ENCODE results near the gene FAM83F.

Gene FAM83F

DNA sequence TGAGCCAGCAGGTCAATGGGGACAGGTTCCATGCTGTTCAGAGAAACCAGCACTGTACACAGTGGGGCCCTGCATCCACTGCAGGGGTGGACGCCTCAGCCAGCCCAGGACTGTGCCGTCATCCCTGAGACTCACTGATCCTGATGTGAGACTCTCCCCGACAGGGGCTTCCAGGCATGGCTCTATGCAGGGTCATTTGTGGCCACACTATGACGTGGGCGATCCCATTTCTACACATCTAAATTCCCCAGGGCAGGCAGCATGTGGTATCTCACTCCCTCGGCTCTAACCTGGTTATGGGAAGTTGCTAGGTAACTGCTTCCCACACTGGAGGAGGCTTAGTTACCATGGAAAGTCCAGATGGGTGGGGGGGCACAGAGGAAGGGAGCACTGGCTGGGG is 14.2 kb upstream of the FAM83F start:
- no peak overlapping the region for H3K4me3 ChIP-seq (ENCODE audit: low read depth, low read length)
- DNase-seq, result no peak
- H3K27ac ChIP-seq, result no peak overlapping the region
- no peaks in the 10 kb centered on the region for H3K27me3 ChIP-seq (ENCODE audit: insufficient read depth, low read depth, severe bottlenecking)
- TF ChIP-seq, protein P1, sequence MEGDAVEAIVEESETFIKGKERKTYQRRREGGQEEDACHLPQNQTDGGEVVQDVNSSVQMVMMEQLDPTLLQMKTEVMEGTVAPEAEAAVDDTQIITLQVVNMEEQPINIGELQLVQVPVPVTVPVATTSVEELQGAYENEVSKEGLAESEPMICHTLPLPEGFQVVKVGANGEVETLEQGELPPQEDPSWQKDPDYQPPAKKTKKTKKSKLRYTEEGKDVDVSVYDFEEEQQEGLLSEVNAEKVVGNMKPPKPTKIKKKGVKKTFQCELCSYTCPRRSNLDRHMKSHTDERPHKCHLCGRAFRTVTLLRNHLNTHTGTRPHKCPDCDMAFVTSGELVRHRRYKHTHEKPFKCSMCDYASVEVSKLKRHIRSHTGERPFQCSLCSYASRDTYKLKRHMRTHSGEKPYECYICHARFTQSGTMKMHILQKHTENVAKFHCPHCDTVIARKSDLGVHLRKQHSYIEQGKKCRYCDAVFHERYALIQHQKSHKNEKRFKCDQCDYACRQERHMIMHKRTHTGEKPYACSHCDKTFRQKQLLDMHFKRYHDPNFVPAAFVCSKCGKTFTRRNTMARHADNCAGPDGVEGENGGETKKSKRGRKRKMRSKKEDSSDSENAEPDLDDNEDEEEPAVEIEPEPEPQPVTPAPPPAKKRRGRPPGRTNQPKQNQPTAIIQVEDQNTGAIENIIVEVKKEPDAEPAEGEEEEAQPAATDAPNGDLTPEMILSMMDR (IDR thresholded peaks at IDR 0.05; ENCODE audit: low read depth, low read length), result no peak
- no peaks in the 10 kb centered on the region for H3K9me3 ChIP-seq (ENCODE audit: severe bottlenecking)
- H3K36me3 ChIP-seq, result no peaks in the 10 kb centered on the region

DNA sequence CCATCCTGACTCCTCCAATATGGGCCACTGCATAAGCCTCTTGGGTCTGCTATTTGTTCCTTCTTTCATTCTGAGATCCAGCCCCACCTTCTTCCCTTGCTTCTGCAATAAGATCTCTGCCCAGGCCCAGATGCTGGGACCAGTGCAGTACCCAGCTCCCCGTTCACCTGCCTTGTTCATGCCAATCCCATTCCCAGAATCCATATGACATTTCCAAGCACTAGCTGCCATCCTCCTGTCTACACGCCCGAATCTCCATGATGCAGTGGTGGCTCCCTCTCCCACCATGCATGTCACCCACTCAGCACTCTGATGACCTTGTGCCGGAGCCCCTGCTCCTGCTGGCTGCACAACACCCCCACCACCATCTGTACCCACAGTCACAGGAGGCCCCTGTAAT is 11.4 kb upstream of the FAM83F start:
- no peak overlapping the region for H3K27ac ChIP-seq
- H3K4me3 ChIP-seq (ENCODE audit: low read depth, low read length), result no peak overlapping the region
- no peaks in the 10 kb centered on the region for H3K9me3 ChIP-seq (ENCODE audit: severe bottlenecking)
- TF ChIP-seq, protein P1 (IDR thresholded peaks at IDR 0.05; ENCODE audit: low read depth, low read length), result no peak
- no peaks in the 10 kb centered on the region for H3K36me3 ChIP-seq
- DNase-seq, result no peak
- no peaks in the 10 kb centered on the region for H3K27me3 ChIP-seq (ENCODE audit: insufficient read depth, low read depth, severe bottlenecking)

DNA sequence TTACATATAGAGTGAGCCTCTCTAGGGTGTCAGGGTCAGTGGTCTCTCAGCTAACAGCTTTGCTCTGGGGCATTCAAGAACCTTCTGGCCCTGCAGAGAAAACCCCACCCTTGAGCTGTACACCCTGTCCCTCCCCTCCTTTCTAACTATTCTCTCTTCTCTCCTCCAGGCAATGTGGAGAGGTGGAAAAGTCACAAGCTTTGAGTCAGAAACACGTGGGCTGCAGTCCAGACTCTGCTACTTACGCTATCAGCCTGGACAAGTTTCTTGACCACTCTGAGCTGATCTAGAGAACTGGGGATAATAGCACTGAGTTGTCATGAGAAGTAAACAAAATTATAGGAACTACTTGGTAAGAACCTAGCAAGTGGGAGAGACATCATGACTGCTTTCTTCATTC is 10.7 kb upstream of the FAM83F start:
- TF ChIP-seq, protein P1 (IDR thresholded peaks at IDR 0.05; ENCODE audit: low read depth, low read length), result no peak
- H3K9me3 ChIP-seq (ENCODE audit: severe bottlenecking), result no peaks in the 10 kb centered on the region
- H3K36me3 ChIP-seq, result no peaks in the 10 kb centered on the region
- no peaks in the 10 kb centered on the region for H3K27me3 ChIP-seq (ENCODE audit: insufficient read depth, low read depth, severe bottlenecking)
- no peak overlapping the region for H3K27ac ChIP-seq
- no peak overlapping the region for H3K4me3 ChIP-seq (ENCODE audit: low read depth, low read length)
- DNase-seq, result no peak

DNA sequence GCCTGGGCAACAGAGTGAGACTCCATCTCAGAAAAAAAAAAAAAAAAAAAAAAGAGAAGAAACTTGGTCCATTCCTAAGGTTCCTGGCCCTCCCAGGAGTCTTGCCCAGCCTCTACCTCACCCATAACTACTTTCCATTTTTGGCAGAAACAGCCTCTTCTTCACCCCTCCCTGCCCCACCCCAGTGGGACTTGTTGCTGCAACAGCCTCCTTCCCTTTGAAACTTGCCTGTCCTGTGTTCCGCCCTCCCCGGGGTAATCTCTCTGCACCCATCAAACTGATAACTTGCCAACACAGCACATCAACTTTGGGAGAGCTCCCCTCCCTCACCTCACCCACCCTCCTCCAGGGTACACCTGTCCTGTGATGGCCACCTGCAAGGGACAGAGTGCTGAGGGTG is 10.0 kb upstream of the FAM83F start:
- DNase-seq, result no peak
- H3K27ac ChIP-seq, result no peak overlapping the region
- H3K36me3 ChIP-seq, result no peaks in the 10 kb centered on the region
- H3K9me3 ChIP-seq (ENCODE audit: severe bottlenecking), result no peaks in the 10 kb centered on the region
- H3K27me3 ChIP-seq (ENCODE audit: insufficient read depth, low read depth, severe bottlenecking), result no peaks in the 10 kb centered on the region
- TF ChIP-seq, protein P1 (IDR thresholded peaks at IDR 0.05; ENCODE audit: low read depth, low read length), result no peak
- no peak overlapping the region for H3K4me3 ChIP-seq (ENCODE audit: low read depth, low read length)

DNA sequence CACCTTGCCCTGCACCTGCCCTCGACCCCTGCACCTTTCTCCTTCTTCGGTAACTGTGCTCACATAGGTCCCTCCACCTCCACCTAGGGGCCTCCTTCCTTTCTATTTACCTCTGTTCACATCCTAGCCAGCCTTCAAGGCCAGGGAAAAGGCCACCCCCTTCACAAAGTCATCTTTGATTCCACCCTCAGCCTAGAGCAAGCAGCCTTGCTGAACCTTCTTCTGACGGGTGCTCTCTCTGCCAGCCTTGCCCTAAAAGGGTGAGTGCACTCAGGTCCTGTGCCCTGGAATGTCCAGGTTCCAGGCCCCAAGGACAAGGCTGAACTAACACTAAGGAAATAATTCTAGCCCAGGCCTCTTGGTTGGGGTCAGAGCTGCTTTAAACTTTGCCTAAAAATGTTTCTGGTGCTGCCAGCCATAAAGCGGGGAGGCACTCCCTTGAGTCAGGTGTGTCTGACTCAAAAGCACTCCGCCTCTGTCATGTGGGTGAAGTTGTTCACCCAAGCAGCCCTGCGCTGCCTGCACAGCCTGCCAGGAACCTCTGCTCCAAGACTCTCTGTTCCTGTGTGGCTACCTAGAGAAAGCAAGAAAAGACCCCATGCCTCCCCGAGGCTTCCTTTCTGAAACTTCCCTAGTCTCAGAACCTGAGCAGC is 9.2 kb upstream of the FAM83F start:
- H3K36me3 ChIP-seq, result no peaks in the 10 kb centered on the region
- no peak overlapping the region for H3K27ac ChIP-seq
- H3K9me3 ChIP-seq (ENCODE audit: severe bottlenecking), result no peaks in the 10 kb centered on the region
- no peaks in the 10 kb centered on the region for H3K27me3 ChIP-seq (ENCODE audit: insufficient read depth, low read depth, severe bottlenecking)
- TF ChIP-seq, protein P1 (IDR thresholded peaks at IDR 0.05; ENCODE audit: low read depth, low read length), result no peak
- DNase-seq, result no peak
- H3K4me3 ChIP-seq (ENCODE audit: low read depth, low read length), result no peak overlapping the region
